Stimulated activated effector memory CD8-positive, alpha-beta T cell treated with anti-CD3 and anti-CD28 coated beads, Interleukin-12 subunit alpha, Interleukin-12 subunit beta, amount 100 ng/mL, for 72 hours (primary cell): Measurements from ENCODE around the gene IRF1.
"Not testable (repeated sequence)": the region's sequence is repeated elsewhere in the genome, so short reads cannot be mapped to it uniquely, and the experiment has no call there.

Experiments
- ATAC-seq: fragments of 150-1000 bp; cut with Tn5 transposase; 2 replicates; pipeline ENCODE4 v1.10.0; 2021
- DNase-seq, 2 donors: peaks; one replicate each; pipeline ENCODE4 v3.0.0; 2021 to 2022; ENCODE audit warnings: low spot score in 2 of 2
- H3K27ac Mint-ChIP-seq: one replicate; pipeline ENCODE4 v1.8.0; 2022; ENCODE audit warnings: mild to moderate bottlenecking, mixed read lengths
- H3K36me3 Mint-ChIP-seq: one replicate; pipeline ENCODE4 v1.8.0; 2022; ENCODE audit warnings: mild to moderate bottlenecking, mixed read lengths
- H3K4me1 Mint-ChIP-seq: one replicate; pipeline ENCODE4 v1.8.0; 2022; ENCODE audit warnings: mixed read lengths
- H3K4me3 Mint-ChIP-seq: one replicate; pipeline ENCODE4 v1.8.0; 2022; ENCODE audit warnings: mild to moderate bottlenecking, mixed read lengths
- H3K9me3 Mint-ChIP-seq: one replicate; pipeline ENCODE4 v1.8.0; 2022; ENCODE audit warnings: mixed read lengths

IRF1 gene

DNA sequence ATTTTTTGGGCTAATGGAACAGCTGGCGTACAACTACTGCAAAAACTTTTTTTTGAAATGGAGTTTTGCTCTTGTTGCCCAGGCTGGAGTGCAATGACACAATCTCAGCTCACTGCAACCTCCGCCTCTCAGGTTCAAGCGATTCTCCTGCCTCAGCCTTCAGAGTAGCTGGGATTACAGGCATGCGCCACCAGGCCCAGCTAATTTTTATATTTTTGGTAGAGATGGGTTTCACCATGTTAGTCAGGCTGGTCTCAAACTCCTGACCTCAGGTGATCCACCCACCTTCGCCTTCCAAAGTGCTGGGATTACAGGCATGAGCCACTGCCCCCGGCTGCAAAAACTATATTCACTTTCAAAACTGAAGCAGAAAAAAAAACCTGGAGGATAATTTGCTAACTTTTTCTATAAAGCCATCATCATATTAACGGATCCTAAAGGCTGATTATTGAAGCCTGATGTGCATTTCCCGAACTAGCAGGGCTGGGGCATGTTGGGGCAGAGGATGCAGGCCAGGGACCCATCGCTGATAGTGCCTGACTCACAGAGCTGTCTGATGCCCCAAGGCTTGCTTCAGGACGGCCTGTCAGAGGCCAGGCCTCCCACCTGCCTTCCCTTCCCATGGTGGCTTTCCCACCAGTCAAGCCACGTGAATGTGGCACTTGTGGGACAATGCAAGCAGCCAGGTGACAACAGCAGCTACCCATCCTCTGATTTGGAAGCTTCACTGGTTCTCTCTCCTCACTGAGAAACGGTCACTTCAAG is 5.5 kb downstream of the IRF1 start:
- Mint-ChIP-seq H3K36me3 (peaks cover 100% of the 10 kb centered on the region), H3K4me3 (peak overlapping the region; percentile 92), H3K4me1 (peaks cover 80% of the 10 kb centered on the region), H3K27ac (peak overlapping the region; percentile 97)
- DNase-seq, H3K9me3 Mint-ChIP-seq, ATAC-seq: not testable (repeated sequence)

DNA sequence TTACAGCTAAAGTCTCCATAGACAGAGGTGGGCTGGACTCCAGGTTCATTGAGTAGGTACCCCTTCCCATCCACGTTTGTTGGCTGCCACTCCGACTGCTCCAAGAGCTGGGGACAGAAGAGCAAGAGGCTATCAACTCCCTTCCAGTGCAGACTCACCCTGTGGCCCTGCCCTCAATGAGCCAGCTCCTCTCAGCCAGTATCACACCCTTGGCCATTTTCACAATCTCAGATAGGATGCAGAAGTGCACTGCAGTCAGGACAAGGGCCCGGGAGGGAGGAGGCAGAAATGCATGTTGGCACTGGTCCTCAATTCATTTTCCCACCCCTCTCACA is 6.2 kb downstream of the IRF1 start:
- Mint-ChIP-seq H3K9me3 (no peaks in the 10 kb centered on the region), H3K4me1 (peaks cover 87% of the 10 kb centered on the region), H3K4me3 (peak overlapping the region; percentile 92), H3K36me3 (peaks cover 100% of the 10 kb centered on the region), H3K27ac (peak overlapping the region; percentile 97)
- no peak for ATAC-seq
- no peak for DNase-seq

GRCh38 chr5:132483661-132484390 is 6.7 kb downstream of the IRF1 start:
- ATAC-seq (no peak), DNase-seq (no peak)
- no peaks in the 10 kb centered on the region for H3K9me3 Mint-ChIP-seq
- peak overlapping the region; percentile 97 for H3K27ac Mint-ChIP-seq
- H3K36me3 Mint-ChIP-seq, result peaks cover 100% of the 10 kb centered on the region
- peak overlapping the region; percentile 92 for H3K4me3 Mint-ChIP-seq
- H3K4me1 Mint-ChIP-seq, result peaks cover 89% of the 10 kb centered on the region

GRCh38 chr5:132483101-132483500 is 7.5 kb downstream of the IRF1 start:
- Mint-ChIP-seq H3K4me1 (peaks cover 90% of the 10 kb centered on the region), H3K4me3 (no peak overlapping the region), H3K36me3 (peaks cover 100% of the 10 kb centered on the region), H3K27ac (peak overlapping the region; percentile 97), H3K9me3 (no peaks in the 10 kb centered on the region)
- ATAC-seq (no peak), DNase-seq (no peak)

- Mint-ChIP-seq H3K27ac (peak overlapping the region; percentile 92), H3K9me3 (no peaks in the 10 kb centered on the region), H3K4me3 (no peak overlapping the region), H3K36me3 (peaks cover 100% of the 10 kb centered on the region), H3K4me1 (peaks cover 90% of the 10 kb centered on the region)
- ATAC-seq (peak; percentile 47), DNase-seq (no peak)
Measured at GRCh38 chr5:132481596-132482211, 8.9 kb downstream of the IRF1 start.

GRCh38 chr5:132480893-132481595 is 9.5 kb downstream of the IRF1 start:
- Mint-ChIP-seq H3K36me3 (peaks cover 100% of the 10 kb centered on the region), H3K9me3 (no peaks in the 10 kb centered on the region), H3K4me3 (no peak overlapping the region), H3K4me1 (peaks cover 90% of the 10 kb centered on the region), H3K27ac (peak overlapping the region; percentile 92)
- ATAC-seq (peak; percentile 4), DNase-seq (no peak)

GRCh38 chr5:132480546-132480892 is 10.1 kb downstream of the IRF1 start:
- Mint-ChIP-seq H3K36me3 (peaks cover 100% of the 10 kb centered on the region), H3K27ac (peak overlapping the region; percentile 92), H3K9me3 (no peaks in the 10 kb centered on the region), H3K4me3 (no peak overlapping the region), H3K4me1 (peaks cover 90% of the 10 kb centered on the region)
- DNase-seq (no peak), ATAC-seq (no peak)

GRCh38 chr5:132480042-132480441 is 10.5 kb downstream of the IRF1 start:
- peak; percentile 8 for ATAC-seq
- peak overlapping the region; percentile 92 for H3K27ac Mint-ChIP-seq
- H3K36me3 Mint-ChIP-seq, result peaks cover 100% of the 10 kb centered on the region
- no peak for DNase-seq
- H3K4me3 Mint-ChIP-seq, result no peak overlapping the region
- H3K4me1 Mint-ChIP-seq, result peaks cover 90% of the 10 kb centered on the region
- H3K9me3 Mint-ChIP-seq, result no peaks in the 10 kb centered on the region

GRCh38 chr5:132479111-132479951 is 11.2 kb downstream of the IRF1 start:
- Mint-ChIP-seq H3K27ac (peak overlapping the region; percentile 92), H3K4me1 (peaks cover 91% of the 10 kb centered on the region), H3K9me3 (no peaks in the 10 kb centered on the region), H3K36me3 (peaks cover 100% of the 10 kb centered on the region), H3K4me3 (no peak overlapping the region)
- ATAC-seq (peak; percentile 57), DNase-seq (no peak)

GRCh38 chr5:132478366-132478871 is 12.2 kb downstream of the IRF1 start:
- no peak for ATAC-seq
- H3K27ac Mint-ChIP-seq, result peak overlapping the region; percentile 92
- H3K9me3 Mint-ChIP-seq, result no peaks in the 10 kb centered on the region
- peaks cover 100% of the 10 kb centered on the region for H3K36me3 Mint-ChIP-seq
- DNase-seq, result no peak
- H3K4me3 Mint-ChIP-seq, result no peak overlapping the region
- peaks cover 91% of the 10 kb centered on the region for H3K4me1 Mint-ChIP-seq

- Mint-ChIP-seq H3K9me3 (no peaks in the 10 kb centered on the region), H3K27ac (peak overlapping the region; percentile 92), H3K4me3 (no peak overlapping the region), H3K36me3 (peaks cover 100% of the 10 kb centered on the region), H3K4me1 (peaks cover 91% of the 10 kb centered on the region)
- ATAC-seq (no peak), DNase-seq (peak in 1 of 2 donors; percentile 67)
Measured at GRCh38 chr5:132477784-132478365, 12.7 kb downstream of the IRF1 start.

DNA sequence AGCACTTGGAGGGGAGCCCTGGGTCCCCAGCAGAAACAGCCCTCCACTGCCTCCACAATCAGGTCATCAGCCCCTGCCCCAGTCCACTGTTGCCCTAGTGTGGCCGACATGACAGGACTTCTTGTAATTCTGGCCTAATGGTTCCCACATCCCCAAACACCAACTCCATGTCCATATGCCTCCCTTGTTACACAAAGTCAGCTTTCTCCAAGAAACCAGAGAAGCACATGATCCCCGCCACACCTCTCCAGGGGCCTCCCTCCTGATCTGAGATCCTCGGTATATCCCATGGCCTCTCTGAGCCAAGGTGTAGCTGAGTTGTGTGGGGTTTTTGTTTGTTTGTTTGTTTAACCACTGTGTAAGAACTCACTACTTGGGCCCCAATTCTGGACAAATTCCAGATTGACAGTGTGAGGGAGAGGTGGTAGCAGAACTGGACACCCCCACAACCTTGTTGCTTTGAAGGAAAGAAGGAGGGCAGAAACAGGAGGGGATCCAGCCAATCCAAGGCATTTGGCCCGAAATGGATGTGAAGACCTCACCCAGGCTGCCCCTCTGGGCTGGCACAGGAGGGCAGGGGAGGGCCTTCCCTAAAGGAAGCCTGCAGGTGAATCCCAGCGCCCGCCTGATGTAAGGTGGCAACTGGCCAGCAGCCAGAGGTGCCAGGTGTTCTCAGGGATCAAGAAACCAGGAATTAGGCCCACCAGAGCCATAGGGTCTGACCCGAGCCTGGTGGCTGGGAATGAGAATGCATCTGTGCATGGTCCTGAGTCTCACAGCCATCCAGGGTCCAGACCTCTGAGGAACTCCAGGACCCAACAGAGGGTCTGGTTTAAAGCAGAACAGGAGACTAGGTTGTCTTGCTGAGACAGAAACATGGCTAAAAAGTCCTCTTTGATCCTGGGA is 13.4 kb downstream of the IRF1 start:
- Mint-ChIP-seq H3K4me3 (no peak overlapping the region), H3K36me3 (peaks cover 94% of the 10 kb centered on the region), H3K9me3 (no peaks in the 10 kb centered on the region), H3K4me1 (peaks cover 90% of the 10 kb centered on the region), H3K27ac (peak overlapping the region; percentile 92)
- ATAC-seq, result no peak
- no peak for DNase-seq
